Measurements from ENCODE around the gene ATP6AP2.

- TF ChIP-seq CTCF (optimal IDR thresholded peaks at IDR 0.05 in 1 of 3, IDR thresholded peaks at IDR 0.05 in 1 of 3, conservative IDR thresholded peaks at IDR 0.05 in 1 of 3; ENCODE audit: extremely low read depth in 1 of 3, insufficient read depth in 2 of 3, low read length in 3 of 3) = peak in 2 of 3 experiments; percentile 9 to 11
- no peak for TF ChIP-seq EZH2 (IDR thresholded peaks at IDR 0.05; ENCODE audit: low read length)
These were observed 28.0 kb upstream of the ATP6AP2 start for GRCh38 chrX:40552768-40553167.
